GM18507 (cell line): ENCODE results near the gene SEC14L3.

ENCODE experiments used
- DNase-seq: peaks from one replicate; pipeline ENCODE4 v3.0.0; 2011; ENCODE audit warnings: low read depth; ENCODE audit not compliant: insufficient read length; ENCODE audit errors: extremely low spot score
- FAIRE-seq: peaks from 2 replicates; lab custom pipeline; 2011; peaks lifted over from hg19 to GRCh38; lab: Jason Lieb, UNC

SEC14L3 gene

DNA sequence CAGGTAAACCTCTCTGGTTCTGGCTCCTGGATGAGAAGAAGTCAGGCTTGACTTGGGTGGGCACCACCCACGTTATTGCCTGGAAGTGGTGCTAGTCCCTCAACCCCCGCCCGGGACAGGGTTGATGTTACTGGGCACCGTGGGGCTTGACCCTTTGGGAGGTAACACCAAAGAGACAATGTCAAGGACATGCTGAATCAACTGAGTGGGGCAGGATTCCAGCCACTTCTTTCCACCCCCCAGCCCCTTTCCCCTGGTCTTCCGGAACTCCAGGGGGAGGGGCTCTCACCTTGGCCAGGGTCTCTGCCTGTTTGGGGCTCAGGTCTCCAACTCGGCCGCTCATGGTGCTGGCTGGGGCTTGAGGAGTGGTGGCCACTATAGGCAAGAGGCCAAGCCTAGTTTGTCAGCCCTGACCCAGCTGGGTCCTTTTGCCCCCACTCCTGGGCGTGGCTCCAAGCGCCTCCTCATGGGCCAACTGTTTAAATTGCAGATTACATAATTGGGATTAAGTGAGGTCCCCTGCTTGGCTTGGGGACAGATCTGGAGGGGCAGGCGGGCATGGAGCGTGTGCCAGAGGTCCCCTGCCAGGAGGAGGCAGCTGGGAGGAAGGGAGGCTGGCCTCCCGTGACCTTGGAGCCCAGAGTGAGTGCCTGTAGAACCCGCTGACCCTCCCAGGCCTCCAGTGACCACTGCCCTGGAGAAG lies at the start of gene SEC14L3:
TSS of gene SEC14L3 (minus strand) at position 402 of the 703 bp plus-strand sequence. CDS start at position 343, 59 bp downstream.
- DNase-seq (no peak), FAIRE-seq (no peak)

GRCh38 chr22:30519842-30520425 lies 48.1 kb upstream of the SEC14L3 start:
- no peak for FAIRE-seq
- no peak for DNase-seq

GRCh38 chr22:30516731-30517130 lies 44.9 kb upstream of the SEC14L3 start:
- DNase-seq = no peak
- FAIRE-seq = no peak

GRCh38 chr22:30516273-30516672 lies 44.5 kb upstream of the SEC14L3 start:
- DNase-seq = no peak
- no peak for FAIRE-seq

GRCh38 chr22:30514252-30514651 lies 42.4 kb upstream of the SEC14L3 start:
- DNase-seq = no peak
- FAIRE-seq = no peak

DNA sequence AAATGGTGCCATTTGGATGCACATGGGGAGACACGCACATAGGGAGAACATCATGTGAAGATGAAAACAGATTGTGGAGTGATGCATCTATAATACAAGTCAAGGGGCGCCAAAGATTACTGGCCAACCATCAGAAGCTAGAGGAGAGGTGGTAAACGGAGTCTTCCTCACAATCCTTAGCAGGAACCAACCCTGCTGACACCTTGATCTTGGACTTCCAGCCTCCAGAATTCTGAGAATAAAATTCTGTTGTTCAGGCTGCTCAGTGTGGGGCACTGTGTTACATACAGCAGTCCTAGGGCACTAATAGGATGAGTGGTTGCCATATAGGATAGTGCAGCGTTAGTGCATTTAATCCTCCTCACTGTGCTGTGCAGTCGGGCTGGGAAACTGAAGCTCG lies 41.6 kb upstream of the SEC14L3 start:
- DNase-seq (no peak), FAIRE-seq (no peak)

DNA sequence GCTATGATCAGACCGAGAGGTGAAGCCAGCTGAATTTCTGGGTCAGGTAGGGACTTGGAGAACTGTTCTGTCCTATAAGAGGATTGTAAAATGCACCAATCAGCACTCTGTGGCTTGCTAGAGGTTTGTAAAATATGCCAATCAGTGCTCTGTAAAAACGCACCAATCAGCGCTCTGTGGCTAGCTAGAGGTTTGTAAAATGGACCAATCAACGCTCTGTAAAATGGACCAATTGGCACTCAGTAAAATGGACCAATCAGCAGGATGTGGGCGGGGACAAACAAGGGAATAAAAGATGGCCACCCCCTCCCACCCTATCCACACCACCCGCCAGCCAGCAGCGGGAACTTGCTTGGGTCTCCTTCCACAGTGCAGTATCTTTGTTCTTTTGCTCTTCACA lies 40.1 kb upstream of the SEC14L3 start:
- FAIRE-seq = no peak
- DNase-seq = no peak

- no peak for DNase-seq
- no peak for FAIRE-seq
These were observed 39.3 kb upstream of the SEC14L3 start for GRCh38 chr22:30511109-30511508.

- DNase-seq (no peak), FAIRE-seq (no peak)
These were observed 36.4 kb upstream of the SEC14L3 start for GRCh38 chr22:30508216-30508615.

DNA sequence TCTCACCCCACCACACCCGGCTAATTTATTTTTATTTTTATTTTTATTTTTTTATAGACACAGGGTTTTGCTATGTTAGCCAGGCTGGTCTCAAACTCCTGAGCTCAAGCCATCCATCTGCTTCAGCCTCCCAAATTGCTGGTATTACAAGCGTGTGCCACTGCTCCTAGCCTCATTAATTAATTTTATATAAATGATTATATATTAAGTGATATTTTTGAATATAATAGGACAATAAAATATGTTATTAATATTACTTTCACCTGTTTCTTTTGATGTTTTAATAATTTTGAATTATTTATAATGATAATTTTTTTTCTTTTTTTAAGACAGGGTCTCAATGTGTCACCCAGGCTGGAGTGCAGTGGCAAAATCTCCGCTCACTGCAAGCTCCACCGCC lies 35.9 kb upstream of the SEC14L3 start:
- no peak for DNase-seq
- FAIRE-seq = no peak

DNA sequence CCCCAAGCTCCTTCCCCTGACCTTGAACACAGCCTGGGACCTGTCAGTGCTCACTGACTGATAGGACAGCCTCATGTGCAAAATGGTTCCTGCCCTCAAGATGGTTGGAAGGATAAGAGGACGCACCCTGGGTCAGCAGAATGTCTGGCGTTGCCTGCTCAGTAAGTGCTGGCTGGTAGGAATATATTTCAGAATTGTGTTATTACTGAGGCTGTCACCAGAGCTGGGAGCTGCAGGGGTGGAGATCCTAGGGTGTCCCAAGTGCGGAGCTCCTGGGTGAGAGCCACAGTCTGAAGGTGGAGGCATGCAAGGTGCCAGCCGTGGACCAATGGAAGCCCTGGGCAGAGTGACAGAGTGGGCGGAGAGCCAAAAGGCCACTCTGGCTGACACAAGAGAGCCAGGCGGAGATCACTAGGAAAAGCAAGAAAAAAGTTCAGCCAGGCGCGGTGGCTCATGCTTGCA lies 34.7 kb upstream of the SEC14L3 start:
- FAIRE-seq = no peak
- no peak for DNase-seq

DNA sequence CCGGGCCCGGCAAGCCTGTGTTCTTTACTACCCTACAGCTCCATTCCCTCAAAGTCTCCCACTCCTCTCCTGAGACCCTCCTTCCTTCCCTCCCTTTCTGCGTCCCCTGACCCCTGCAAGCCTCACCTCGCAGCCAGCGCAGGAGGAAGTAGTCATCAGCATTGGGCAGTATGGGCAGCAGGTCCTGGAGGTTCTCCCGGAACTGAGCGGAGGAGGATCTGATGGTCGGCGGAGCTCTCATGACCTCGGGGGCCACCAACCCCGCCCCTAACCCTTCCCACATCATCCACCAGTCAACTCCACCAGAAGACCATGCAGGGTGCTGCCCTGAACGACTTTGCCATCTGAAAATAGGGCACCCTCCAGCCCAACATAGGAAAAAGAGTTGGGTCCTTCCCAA lies 31.7 kb upstream of the SEC14L3 start:
- no peak for FAIRE-seq

DNA sequence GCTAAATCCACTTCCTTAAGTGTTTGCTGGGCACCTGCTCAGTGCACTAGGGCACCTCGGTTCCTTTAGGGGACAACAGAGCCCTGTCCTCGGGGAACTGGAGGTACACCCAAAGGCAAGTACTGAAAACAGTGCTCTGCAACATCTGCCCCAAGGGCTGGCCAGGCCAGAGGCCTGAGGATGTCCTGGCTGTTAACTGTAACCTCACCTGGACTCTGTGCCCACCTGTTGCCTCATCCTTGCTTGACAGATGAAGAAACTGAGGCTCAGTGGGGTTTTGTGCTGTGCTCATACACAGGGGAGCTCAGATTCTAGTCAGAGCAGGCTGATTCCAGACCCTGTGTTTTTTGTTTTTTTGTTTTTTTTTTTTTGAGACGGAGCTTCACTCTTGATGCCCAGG lies 31.1 kb upstream of the SEC14L3 start:
- FAIRE-seq (no peak), DNase-seq (no peak)

More for the DNA sequence above, 31.7 kb upstream of the SEC14L3 start:
- DNase-seq = no peak

DNA sequence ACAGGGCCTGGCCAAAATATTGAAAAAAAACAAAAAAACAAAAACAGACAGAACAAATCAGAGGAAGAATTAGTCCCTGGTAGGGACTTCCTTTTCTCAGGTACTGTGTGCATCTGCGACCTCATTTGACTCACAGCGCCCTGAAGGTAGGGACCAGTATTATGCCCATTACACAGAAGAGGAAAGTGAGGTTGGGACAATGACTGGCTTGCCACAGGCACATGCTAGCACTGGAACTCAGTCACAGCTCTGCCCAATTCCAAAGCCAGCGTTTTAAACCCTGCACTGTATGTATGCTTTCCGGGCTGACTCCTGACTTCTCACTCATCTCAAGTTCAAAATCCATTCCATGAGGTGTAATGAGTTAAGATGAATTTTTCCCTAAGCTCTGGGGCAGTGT lies 30.3 kb upstream of the SEC14L3 start:
- DNase-seq (no peak), FAIRE-seq (no peak)

DNA sequence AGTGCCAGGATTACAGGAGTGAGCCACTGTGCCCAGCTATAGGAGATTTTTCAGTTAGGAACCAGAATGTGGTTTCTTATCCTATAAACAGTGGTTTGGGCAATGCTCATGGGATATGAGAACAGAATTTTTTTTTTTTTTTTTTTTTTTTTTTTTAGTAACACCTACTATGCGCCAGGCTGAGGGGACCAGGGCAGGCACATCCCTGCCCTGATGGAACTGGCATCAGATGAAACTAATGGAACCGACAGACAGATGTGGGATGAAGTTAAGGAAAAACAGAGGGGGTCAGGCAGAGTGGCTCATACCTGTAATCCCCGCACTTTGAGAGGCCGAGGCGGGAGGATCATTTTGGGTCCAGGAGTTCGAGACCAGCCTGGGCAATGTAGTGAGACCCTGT lies 28.8 kb upstream of the SEC14L3 start:
- FAIRE-seq (no peak), DNase-seq (no peak)

DNA sequence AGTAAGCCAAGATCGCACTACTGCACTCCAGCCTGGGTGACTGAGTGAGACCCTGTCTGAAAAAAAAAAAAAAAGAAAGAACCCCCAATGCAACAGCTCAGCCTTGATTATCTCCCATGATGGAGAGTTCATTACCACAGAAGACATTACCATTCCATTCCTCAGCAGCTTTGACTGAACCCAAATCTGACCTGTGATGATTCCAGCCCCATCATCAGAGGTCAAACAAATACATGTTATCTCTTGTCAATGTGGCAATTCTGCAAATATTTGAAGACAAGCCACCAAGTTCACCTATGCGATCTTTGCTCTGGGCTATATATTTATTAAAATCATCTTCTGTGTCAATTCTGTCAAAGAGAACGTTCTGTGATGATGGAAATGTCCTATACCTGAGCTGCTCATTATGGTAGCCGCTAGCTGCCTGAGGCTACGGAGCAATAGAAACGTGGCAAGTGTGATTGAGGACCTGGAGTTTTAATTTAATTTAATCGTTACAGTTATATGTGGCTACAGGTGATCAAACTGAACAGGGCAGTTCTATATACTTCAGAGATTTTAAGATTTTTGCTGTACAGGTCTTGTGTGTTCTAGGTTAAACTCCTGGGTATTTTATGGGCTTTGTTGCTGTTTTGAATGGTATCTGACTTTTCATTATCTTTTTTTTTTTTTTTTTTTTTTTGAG lies 25.8 kb upstream of the SEC14L3 start:
- DNase-seq = no peak
- FAIRE-seq = no peak

- DNase-seq (no peak), FAIRE-seq (no peak)
These were observed 23.4 kb upstream of the SEC14L3 start for GRCh38 chr22:30495041-30495784.

GRCh38 chr22:30492144-30492543 lies 20.3 kb upstream of the SEC14L3 start:
- no peak for DNase-seq
- no peak for FAIRE-seq

GRCh38 chr22:30491381-30491780 lies 19.6 kb upstream of the SEC14L3 start:
- no peak for DNase-seq
- FAIRE-seq = no peak

- DNase-seq (no peak), FAIRE-seq (no peak)
These were observed 18.6 kb upstream of the SEC14L3 start for GRCh38 chr22:30490399-30490798.
